Ovary (tissue), 9 donors: ENCODE data around the gene ZFP28. TPM values are rescaled to one million over a fixed set of nuclear protein-coding genes. Genes with fewer than 3 reads are reported as not detected.

Source experiments
- DNase-seq, 5 donors: peaks; one replicate each; pipeline ENCODE4 v3.0.0-alpha.2; 2019 to 2020
- H3K27ac ChIP-seq, 2 donors: fragments of 200-600 bp; one replicate each; pipeline versions ENCODE4 v1.5.1 to v1.8.0; 2019 to 2022
- H3K27me3 ChIP-seq: fragments of 200-600 bp; one replicate; pipeline ENCODE4 v1.8.0; 2022
- H3K36me3 ChIP-seq: fragments of 200-600 bp; sonication (generic); one replicate; pipeline ENCODE4 v1.5.1; 2019
- H3K4me1 ChIP-seq: one replicate; pipeline ENCODE4 v1.8.1; 2013; ENCODE audit warnings: mild to moderate bottlenecking, moderate library complexity; ENCODE audit not compliant: insufficient read depth
- H3K4me3 ChIP-seq: fragments of 200-600 bp; sonication (generic); one replicate; pipeline ENCODE4 v1.5.1; 2017
- H3K9me3 ChIP-seq, 2 donors: fragments of 200-600 bp in 1 of 2; sonication (generic) in 1 of 2; one replicate each; pipeline versions ENCODE4 v1.5.1 to v1.8.1; 2013 to 2019; ENCODE audit warnings: mild to moderate bottlenecking in 1 of 2, moderate library complexity in 1 of 2
- EP300 ChIP-seq: sonication (generic); formaldehyde crosslinking; IDR thresholded peaks from one replicate; pipeline ENCODE4 v1.6.1; 2017; ENCODE audit warnings: antibody characterized with exemption
- POLR2A ChIP-seq: fragments of 450-650 bp; IDR thresholded peaks from one replicate; pipeline ENCODE4 v1.6.1; 2017; ENCODE audit warnings: antibody characterized with exemption, mild to moderate bottlenecking, moderate library complexity
- WGBS, 3 donors: extraction: QIAGEN DNeasy Blood & Tissue Kit in 1 of 3; methylation state at CpG; one replicate each; pipeline versions ENCODE4 v1.1.5 to v1.1.7; 2013 to 2017; 5-methylcytosine and 5-hydroxymethylcytosine counted together
- intact Hi-C, 4 donors: fragments of 100-400 bp; cut with DNase I; formaldehyde crosslinking; loops; one replicate each; pipeline versions ENCODE4 v1.11.0 to v1.15.1; 2022 to 2023
- polyA plus RNA-seq, 2 donors: library from polyadenylated mRNA; stranded (reverse); fragments of 200-250 nt in 1 of 2; fragments of 350-450 nt in 1 of 2; fragmentation: Illumina TruSeq in 1 of 2; extraction: RNeasy Lipid Tissue Mini Kit (QIAGEN cat#74804) in 1 of 2; gene quantifications; one replicate each; pipeline ENCODE4 v1.2.3, GENCODE V29; 2013 to 2014
- total RNA-seq, 7 donors: library from RNA; depleted of rRNA in 2 of 7; stranded (reverse); fragments of >200 nt in 2 of 7; fragmentation: NEBNext Ultra II Directional in 3 of 7; extraction: Animal tissue kit (Norgen Biotek cat#: 25700) in 3 of 7; gene quantifications; one replicate each; pipeline versions ENCODE4 v1.1.0 to v1.2.4, GENCODE V29; 2016 to 2023
- TF ChIP-seq, protein P1 (sequence below), 3 donors: fragments of 450-650 bp in 2 of 3; fragments of 200-600 bp in 1 of 3; IDR thresholded peaks; one replicate each; pipeline versions ENCODE4 v1.5.1 to v1.8.0; 2016 to 2022; ENCODE audit warnings: antibody characterized with exemption in 3 of 3, mild to moderate bottlenecking in 1 of 3
- donor health status: DM: no; HTN: no; CAD: no; lungs with moderate emphysema.
- donor health status: DM: no; HTN: no; CAD: no.
- donor health status: Bipolar disorder and iron deficiency.
- donor health status: DM: yes; HTN: yes; CAD: no.
- donor health status: DM: no; HTN: no; CAD: no.
- donor health status: DM: yes; HTN: yes; CAD: no.

Gene ZFP28
- total and polyA plus RNA-seq, 9 donors: 4.9 to 15.7 (median 13.1) TPM

DNA sequence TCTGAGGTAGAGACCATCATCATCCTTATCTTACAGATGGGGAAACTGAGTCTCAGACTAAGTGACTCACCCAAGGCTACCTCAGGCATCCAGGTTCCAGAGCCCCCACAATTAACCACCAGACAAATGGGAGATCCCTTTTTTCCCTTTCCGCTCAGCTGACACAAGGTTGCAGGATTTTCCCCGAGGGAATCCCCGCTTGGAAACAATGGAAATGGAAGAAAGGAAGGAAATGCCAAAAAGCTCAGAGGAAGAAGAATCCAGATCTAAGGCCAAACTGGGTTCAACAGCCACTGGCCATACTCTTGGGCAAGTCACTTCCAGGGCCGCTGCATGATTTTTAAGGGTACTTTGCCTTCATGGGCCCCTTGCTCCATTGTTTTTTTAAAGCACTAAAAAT lies 57.9 kb downstream of the ZFP28 start:
- TF ChIP-seq EP300 (no peak), POLR2A (no peak)
- TF ChIP-seq, protein P1, sequence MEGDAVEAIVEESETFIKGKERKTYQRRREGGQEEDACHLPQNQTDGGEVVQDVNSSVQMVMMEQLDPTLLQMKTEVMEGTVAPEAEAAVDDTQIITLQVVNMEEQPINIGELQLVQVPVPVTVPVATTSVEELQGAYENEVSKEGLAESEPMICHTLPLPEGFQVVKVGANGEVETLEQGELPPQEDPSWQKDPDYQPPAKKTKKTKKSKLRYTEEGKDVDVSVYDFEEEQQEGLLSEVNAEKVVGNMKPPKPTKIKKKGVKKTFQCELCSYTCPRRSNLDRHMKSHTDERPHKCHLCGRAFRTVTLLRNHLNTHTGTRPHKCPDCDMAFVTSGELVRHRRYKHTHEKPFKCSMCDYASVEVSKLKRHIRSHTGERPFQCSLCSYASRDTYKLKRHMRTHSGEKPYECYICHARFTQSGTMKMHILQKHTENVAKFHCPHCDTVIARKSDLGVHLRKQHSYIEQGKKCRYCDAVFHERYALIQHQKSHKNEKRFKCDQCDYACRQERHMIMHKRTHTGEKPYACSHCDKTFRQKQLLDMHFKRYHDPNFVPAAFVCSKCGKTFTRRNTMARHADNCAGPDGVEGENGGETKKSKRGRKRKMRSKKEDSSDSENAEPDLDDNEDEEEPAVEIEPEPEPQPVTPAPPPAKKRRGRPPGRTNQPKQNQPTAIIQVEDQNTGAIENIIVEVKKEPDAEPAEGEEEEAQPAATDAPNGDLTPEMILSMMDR (IDR thresholded peaks at IDR 0.05): no peak
- WGBS, 3 donors: 72% methylated on average over 4 of the region's 4 CpGs

GRCh38 chr19:56597696-56598095 lies 58.9 kb downstream of the ZFP28 start:
- Histone ChIP-seq H3K36me3 (no peaks in the 10 kb centered on the region), H3K27ac (no peak overlapping the region), H3K4me1 (peaks cover 9% of the 10 kb centered on the region), H3K4me3 (no peak overlapping the region), H3K9me3 (peaks cover 0 to 8% of the 10 kb centered on the region in 2 donors), H3K27me3 (no peaks in the 10 kb centered on the region)
- intact Hi-C loops: no loop called here
- TF ChIP-seq, protein P1 (IDR thresholded peaks at IDR 0.05): no peak
- no peak for TF ChIP-seq EP300
- 93 to 98% (median 95%) methylated on average over 4 of the region's 4 CpGs for WGBS, 3 donors
- no peak for DNase-seq

More for the DNA sequence above, 57.9 kb downstream of the ZFP28 start:
- no peak for DNase-seq
- Histone ChIP-seq H3K27ac (no peak overlapping the region), H3K4me1 (peaks cover 9% of the 10 kb centered on the region), H3K27me3 (no peaks in the 10 kb centered on the region), H3K4me3 (no peak overlapping the region), H3K36me3 (no peaks in the 10 kb centered on the region), H3K9me3 (peaks cover 0 to 6% of the 10 kb centered on the region in 2 donors)
- intact Hi-C loops: no loop called here

GRCh38 chr19:56601375-56601774 lies 62.6 kb downstream of the ZFP28 start:
- 99 to 100% (median 100%) methylated on average over 3 of the region's 3 CpGs for WGBS, 3 donors
- intact Hi-C loops: no loop called here

GRCh38 chr19:56603829-56604228 lies 65.1 kb downstream of the ZFP28 start:
- intact Hi-C loops: no loop called here
- TF ChIP-seq POLR2A (no peak), EP300 (no peak)
- TF ChIP-seq, protein P1 (IDR thresholded peaks at IDR 0.05): no peak
- 80 to 88% (median 87%) methylated on average over 6 of the region's 6 CpGs for WGBS, 3 donors
- Histone ChIP-seq H3K27ac (no peak overlapping the region), H3K4me1 (no peaks in the 10 kb centered on the region), H3K27me3 (no peaks in the 10 kb centered on the region), H3K36me3 (no peaks in the 10 kb centered on the region), H3K9me3 (peaks cover 5 to 28% of the 10 kb centered on the region in 2 donors), H3K4me3 (no peak overlapping the region)
- no peak for DNase-seq

More at GRCh38 chr19:56601375-56601774, 62.6 kb downstream of the ZFP28 start:
- Histone ChIP-seq H3K27ac (no peak overlapping the region), H3K4me1 (no peaks in the 10 kb centered on the region), H3K27me3 (no peaks in the 10 kb centered on the region), H3K9me3 (peaks cover 0 to 13% of the 10 kb centered on the region in 2 donors), H3K36me3 (no peaks in the 10 kb centered on the region), H3K4me3 (no peak overlapping the region)
- DNase-seq: no peak
- TF ChIP-seq, protein P1 (IDR thresholded peaks at IDR 0.05): no peak
- TF ChIP-seq EP300: no peak
- TF ChIP-seq POLR2A: no peak

Other genes with a start within 250 kb of the ZFP28 start
- gene ZSCAN5A, start 224.1 kb upstream of the ZFP28 start, total RNA-seq: 10 to 100 TPM in 5 of 7 donors, 1 to 10 TPM in 2; 7.4 to 25.7 (median 13.9) TPM
- gene ZSCAN5A, start 224.1 kb upstream of the ZFP28 start, polyA plus RNA-seq: 1 to 10 TPM; 4.6 to 8.9 TPM
- gene ZNF582, start 145.4 kb upstream of the ZFP28 start, total RNA-seq: 10 to 100 TPM in 2 of 7 donors, 1 to 10 TPM in 5; 4.6 to 11.1 (median 8.3) TPM
- 1 to 10 TPM; 4.6 to 7.9 TPM for gene ZNF582, start 145.4 kb upstream of the ZFP28 start, polyA plus RNA-seq
- gene ZNF583, start 134.6 kb upstream of the ZFP28 start, total RNA-seq: 10 to 100 TPM in 5 of 7 donors, 1 to 10 TPM in 2; 5.9 to 12.5 (median 10.7) TPM
- 1 to 10 TPM; 4.0 to 6.8 TPM for gene ZNF583, start 134.6 kb upstream of the ZFP28 start, polyA plus RNA-seq
- 10 to 100 TPM in 4 of 7 donors, 1 to 10 TPM in 3; 5.5 to 12.8 (median 10.2) TPM for gene ZNF667, start 61.6 kb upstream of the ZFP28 start, total RNA-seq
- 1 to 10 TPM; 4.5 to 9.8 TPM for gene ZNF667, start 61.6 kb upstream of the ZFP28 start, polyA plus RNA-seq
- gene ZNF471, start 31.1 kb upstream of the ZFP28 start, total RNA-seq: 10 to 100 TPM in 5 of 7 donors, 1 to 10 TPM in 2; 5.9 to 22.4 (median 14.7) TPM
- 1 to 10 TPM; 6.4 to 10.0 TPM for gene ZNF471, start 31.1 kb upstream of the ZFP28 start, polyA plus RNA-seq
- gene ZNF470, start 28.5 kb downstream of the ZFP28 start, total RNA-seq: 1 to 10 TPM; 2.4 to 7.8 (median 6.7) TPM
- 1 to 10 TPM; 1.7 to 5.4 TPM for gene ZNF470, start 28.5 kb downstream of the ZFP28 start, polyA plus RNA-seq
- gene ZNF71, start 56.4 kb downstream of the ZFP28 start, total RNA-seq: 1 to 10 TPM; 5.7 to 9.8 (median 8.4) TPM
- gene ZNF71, start 56.4 kb downstream of the ZFP28 start, polyA plus RNA-seq: 1 to 10 TPM; 3.4 to 6.3 TPM
- gene SMIM17, start 104.2 kb downstream of the ZFP28 start, total RNA-seq: 1 to 10 TPM in 1 of 7 donors, under 1 TPM in 5, not detected in 1; 0.43 to 1.6 (median 0.59) TPM
- under 1 TPM; 0.22 to 0.65 TPM for gene SMIM17, start 104.2 kb downstream of the ZFP28 start, polyA plus RNA-seq
- 10 to 100 TPM in 3 of 7 donors, 1 to 10 TPM in 4; 4.9 to 15.0 (median 8.1) TPM for gene ZNF835, start 132.8 kb downstream of the ZFP28 start, total RNA-seq
- 1 to 10 TPM; 2.5 to 4.6 TPM for gene ZNF835, start 132.8 kb downstream of the ZFP28 start, polyA plus RNA-seq